NB4 (cell line): ENCODE data around the gene PCDHA5.
A peak's percentile ranks its signal among the peaks of the same experiment; 100 is the strongest.

Source experiments
- DNase-seq: peaks from one replicate; pipeline ENCODE4 v3.0.0; 2010; ENCODE audit warnings: low read depth
- H3K4me3 ChIP-seq: one replicate; pipeline ENCODE4 v1.5.1; 2011; ENCODE audit warnings: mild to moderate bottlenecking, low read depth, low read length, moderate library complexity
- CTCF ChIP-seq: IDR thresholded peaks from one replicate; pipeline ENCODE4 v1.5.1; 2012; ENCODE audit warnings: low read depth, low read length
- MAX ChIP-seq: IDR thresholded peaks from 2 replicates; pipeline ENCODE4 v1.6.1; 2011; ENCODE audit warnings: low read depth, low read length
- MYC ChIP-seq: IDR thresholded peaks from 2 replicates; pipeline ENCODE4 v1.6.1; 2011; ENCODE audit warnings: low read depth, low read length
- POLR2A ChIP-seq: IDR thresholded peaks from 2 replicates; pipeline ENCODE4 v1.6.1; 2011; ENCODE audit warnings: mild to moderate bottlenecking; ENCODE audit not compliant: insufficient read length; ENCODE audit errors: extremely low read depth

PCDHA5 gene

GRCh38 chr5:140857177-140857986 lies 36.0 kb downstream of the PCDHA5 start:
- DNase-seq, result no peak
- no peak overlapping the region for H3K4me3 ChIP-seq

GRCh38 chr5:140857987-140858240 lies 36.5 kb downstream of the PCDHA5 start:
- no peak overlapping the region for H3K4me3 ChIP-seq
- TF ChIP-seq MYC (no peak), POLR2A (no peak), CTCF (no peak), MAX (no peak)
- no peak for DNase-seq

More at GRCh38 chr5:140857177-140857986, 36.0 kb downstream of the PCDHA5 start:
- no peak for TF ChIP-seq CTCF
- no peak for TF ChIP-seq MYC
- no peak for TF ChIP-seq POLR2A
- no peak for TF ChIP-seq MAX

GRCh38 chr5:140862441-140863295 lies 41.3 kb downstream of the PCDHA5 start:
- H3K4me3 ChIP-seq, result no peak overlapping the region
- DNase-seq, result no peak
- TF ChIP-seq MYC (no peak), CTCF (no peak), MAX (no peak), POLR2A (no peak)

GRCh38 chr5:140868721-140869554 lies 47.5 kb downstream of the PCDHA5 start, which contains the start of gene PCDHA11:
Gene PCDHA11, plus strand, starts transcription at chr5:140868957. Its CDS starts 147 bp downstream, at chr5:140869104.
- H3K4me3 ChIP-seq, result no peak within 1 kb of the TSS
- no peak for TF ChIP-seq CTCF
- no peak for TF ChIP-seq POLR2A
- TF ChIP-seq MYC, result no peak
- peak; percentile 30 for DNase-seq

GRCh38 chr5:140869555-140869886 lies 48.1 kb downstream of the PCDHA5 start:
- TF ChIP-seq MYC, result no peak
- peak; percentile 56 for TF ChIP-seq CTCF
- no peak overlapping the region for H3K4me3 ChIP-seq
- DNase-seq, result no peak
